Omental fat pad (tissue), 4 donors: Measurements from ENCODE around the gene SLC15A3. TPM values are rescaled to one million over a fixed set of nuclear protein-coding genes. Genes with fewer than 3 reads are reported as not detected.

Experiments used
- ATAC-seq: fragments of 150-250 bp; one replicate; pipeline ENCODE4 v1.9.1; 2016; ENCODE audit warnings: mild to moderate bottlenecking, moderate library complexity; ENCODE audit not compliant: low FRiP score
- DNase-seq: peaks from one replicate; pipeline ENCODE4 v3.0.0-alpha.2; 2019; ENCODE audit warnings: low spot score
- CTCF ChIP-seq, 3 donors: fragments of 450-650 bp; IDR thresholded peaks; one replicate each; pipeline ENCODE4 v1.5.1; 2016 to 2017; ENCODE audit warnings: antibody characterized with exemption in 3 of 3, mild to moderate bottlenecking in 3 of 3, moderate library complexity in 2 of 3
- total RNA-seq, 4 donors: library from RNA; depleted of rRNA; stranded (reverse); fragments of >200 nt; gene quantifications; one replicate each; pipeline ENCODE4 v1.1.0, GENCODE V29; 2016

The SLC15A3 gene
- total RNA-seq, 4 donors from 2014 or later, result 17.6 to 56.0 (median 32.3) TPM

- no peak for DNase-seq
- ATAC-seq, result no peak
- no peak for TF ChIP-seq CTCF (IDR thresholded peaks at IDR 0.05)
Observed at GRCh38 chr11:60955571-60955970, 3.6 kb upstream of the SLC15A3 start.

GRCh38 chr11:60954421-60954820, 2.4 kb upstream of the SLC15A3 start:
- no peak for DNase-seq
- ATAC-seq, result no peak
- TF ChIP-seq CTCF (IDR thresholded peaks at IDR 0.05), result no peak

- no peak for TF ChIP-seq CTCF (IDR thresholded peaks at IDR 0.05)
- no peak for DNase-seq
- ATAC-seq, result no peak
Observed at GRCh38 chr11:60953781-60954180, 1.8 kb upstream of the SLC15A3 start.

- ATAC-seq (peak; percentile 32), DNase-seq (no peak)
- no peak for TF ChIP-seq CTCF (IDR thresholded peaks at IDR 0.05)
Observed at GRCh38 chr11:60952742-60953170, 780 bp upstream of the SLC15A3 start.

GRCh38 chr11:60951606-60951903, 421 bp downstream of the SLC15A3 start:
- ATAC-seq (peak; percentile 1), DNase-seq (no peak)
- no peak for TF ChIP-seq CTCF (IDR thresholded peaks at IDR 0.05)

GRCh38 chr11:60950933-60951605, 907 bp downstream of the SLC15A3 start:
- DNase-seq (no peak), ATAC-seq (peak; percentile 34)
- no peak for TF ChIP-seq CTCF (IDR thresholded peaks at IDR 0.05)

GRCh38 chr11:60950024-60950423, 2.0 kb downstream of the SLC15A3 start:
- ATAC-seq (no peak), DNase-seq (no peak)
- TF ChIP-seq CTCF (IDR thresholded peaks at IDR 0.05), result no peak
